ENCODE data around the gene ATG2B. TPM values are rescaled to one million over a fixed set of nuclear protein-coding genes. Genes with fewer than 3 reads are reported as not detected.

Gene ATG2B
- total RNA-seq, 4 donors from 2014 or later = 26.1 to 30.8 (median 28.2) TPM

DNA sequence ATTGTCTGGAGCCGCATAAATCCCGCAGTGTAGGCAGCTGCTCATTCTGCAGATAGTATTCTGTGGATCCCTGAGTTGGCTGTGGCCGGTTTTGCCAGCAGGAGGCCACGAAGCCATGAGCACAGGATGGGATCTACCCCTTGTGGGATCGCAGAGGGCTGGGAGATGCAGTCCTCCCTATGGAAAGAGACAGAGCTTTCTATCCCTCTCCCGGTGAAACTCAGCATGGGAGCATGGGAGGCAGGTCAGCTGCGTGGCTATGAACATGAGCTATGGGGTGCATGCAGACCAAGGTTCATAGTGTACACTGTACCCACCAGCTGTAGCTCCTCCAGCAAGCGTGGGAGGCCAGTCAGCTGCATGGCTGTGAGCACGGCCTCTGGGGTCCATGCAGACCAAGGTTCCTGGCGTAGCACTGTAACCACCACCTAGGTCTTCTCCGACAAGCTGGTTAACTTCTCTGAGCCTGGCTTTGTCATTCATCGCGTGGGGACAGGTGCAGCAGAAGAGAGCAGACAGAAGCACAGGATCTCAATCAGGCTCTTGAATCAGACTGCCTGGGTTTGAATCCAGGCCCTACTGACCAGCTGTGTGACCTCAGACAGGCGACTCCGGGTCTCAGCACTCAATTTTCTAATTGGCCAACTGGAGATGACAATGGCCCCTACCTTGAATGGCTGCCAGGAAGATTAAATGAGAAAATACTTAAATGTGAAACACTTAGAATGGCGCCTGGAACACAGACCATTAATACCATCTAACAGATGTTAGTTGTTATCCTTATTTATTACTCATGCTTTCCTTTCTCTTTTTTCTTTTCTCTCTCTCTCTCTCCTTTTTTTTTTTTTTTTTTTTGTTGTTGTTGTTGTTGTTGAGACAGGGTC, 101.1 kb downstream of the ATG2B start:
- TF ChIP-seq, protein P1, sequence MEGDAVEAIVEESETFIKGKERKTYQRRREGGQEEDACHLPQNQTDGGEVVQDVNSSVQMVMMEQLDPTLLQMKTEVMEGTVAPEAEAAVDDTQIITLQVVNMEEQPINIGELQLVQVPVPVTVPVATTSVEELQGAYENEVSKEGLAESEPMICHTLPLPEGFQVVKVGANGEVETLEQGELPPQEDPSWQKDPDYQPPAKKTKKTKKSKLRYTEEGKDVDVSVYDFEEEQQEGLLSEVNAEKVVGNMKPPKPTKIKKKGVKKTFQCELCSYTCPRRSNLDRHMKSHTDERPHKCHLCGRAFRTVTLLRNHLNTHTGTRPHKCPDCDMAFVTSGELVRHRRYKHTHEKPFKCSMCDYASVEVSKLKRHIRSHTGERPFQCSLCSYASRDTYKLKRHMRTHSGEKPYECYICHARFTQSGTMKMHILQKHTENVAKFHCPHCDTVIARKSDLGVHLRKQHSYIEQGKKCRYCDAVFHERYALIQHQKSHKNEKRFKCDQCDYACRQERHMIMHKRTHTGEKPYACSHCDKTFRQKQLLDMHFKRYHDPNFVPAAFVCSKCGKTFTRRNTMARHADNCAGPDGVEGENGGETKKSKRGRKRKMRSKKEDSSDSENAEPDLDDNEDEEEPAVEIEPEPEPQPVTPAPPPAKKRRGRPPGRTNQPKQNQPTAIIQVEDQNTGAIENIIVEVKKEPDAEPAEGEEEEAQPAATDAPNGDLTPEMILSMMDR (IDR thresholded peaks at IDR 0.05; ENCODE audit: low read depth) = no peak

DNA sequence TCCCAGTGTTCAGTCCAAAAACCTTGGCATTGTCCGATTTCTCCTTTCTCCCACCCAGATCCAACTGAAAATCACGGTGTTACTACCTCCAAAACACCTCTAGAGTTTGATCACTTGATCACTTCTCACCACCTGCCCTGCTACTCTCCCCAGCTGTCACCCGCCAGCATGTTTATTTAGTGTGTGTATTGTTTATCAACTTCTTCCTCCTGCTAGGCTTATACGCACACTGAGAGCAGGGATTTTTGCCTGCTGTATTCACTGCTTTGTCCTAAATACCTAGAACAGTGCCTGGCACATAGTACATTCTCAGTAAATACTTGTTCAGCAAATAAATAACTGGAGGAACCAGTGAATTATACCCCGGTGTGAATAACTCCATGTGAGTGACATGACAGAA, 102.1 kb downstream of the ATG2B start:
- TF ChIP-seq, protein P1 (IDR thresholded peaks at IDR 0.05; ENCODE audit: low read depth) = no peak

- TF ChIP-seq, protein P1 (IDR thresholded peaks at IDR 0.05; ENCODE audit: low read depth) = no peak
These were observed 102.8 kb downstream of the ATG2B start for GRCh38 chr14:96260341-96260821.

DNA sequence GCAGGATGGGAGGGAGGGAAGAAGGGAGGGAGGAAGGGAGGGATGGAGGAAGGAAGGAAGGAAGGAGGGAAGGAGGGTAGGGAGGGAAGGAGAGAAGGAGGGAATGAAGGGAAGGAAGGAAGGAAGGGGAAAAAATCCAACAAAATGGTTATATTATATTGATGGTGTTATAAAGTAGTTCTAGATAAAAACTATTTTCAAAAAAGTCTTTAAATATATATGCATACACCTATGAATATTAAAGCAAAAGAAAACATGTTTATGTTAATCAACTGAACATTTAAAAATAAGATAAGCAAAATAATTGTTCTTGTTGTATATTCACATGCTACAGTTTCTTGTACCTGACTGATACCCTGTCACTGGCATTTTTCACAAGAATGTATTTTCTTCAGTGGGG, 105.2 kb downstream of the ATG2B start:
- TF ChIP-seq, protein P1 (IDR thresholded peaks at IDR 0.05; ENCODE audit: low read depth) = no peak

DNA sequence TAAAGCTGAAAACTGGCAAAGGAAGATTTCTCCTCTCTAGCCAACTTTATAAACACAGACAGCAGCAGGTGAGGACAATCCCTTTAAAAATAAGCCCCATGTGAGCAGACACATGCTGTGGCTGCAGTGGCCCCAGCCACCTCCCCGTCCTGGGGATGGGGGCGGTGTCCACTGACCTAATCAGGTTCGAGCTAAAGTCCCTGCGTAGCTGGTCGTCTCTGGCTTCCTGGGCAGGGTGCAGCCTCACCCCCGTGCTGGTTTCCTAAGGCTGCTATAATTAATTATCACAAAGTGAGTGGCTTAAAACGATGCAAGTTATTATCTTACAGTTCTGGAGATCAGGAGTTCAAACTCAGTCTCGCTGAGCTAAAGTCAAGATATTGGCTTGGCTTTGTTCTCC, 106.1 kb downstream of the ATG2B start:
- TF ChIP-seq, protein P1 (IDR thresholded peaks at IDR 0.05; ENCODE audit: low read depth) = no peak

DNA sequence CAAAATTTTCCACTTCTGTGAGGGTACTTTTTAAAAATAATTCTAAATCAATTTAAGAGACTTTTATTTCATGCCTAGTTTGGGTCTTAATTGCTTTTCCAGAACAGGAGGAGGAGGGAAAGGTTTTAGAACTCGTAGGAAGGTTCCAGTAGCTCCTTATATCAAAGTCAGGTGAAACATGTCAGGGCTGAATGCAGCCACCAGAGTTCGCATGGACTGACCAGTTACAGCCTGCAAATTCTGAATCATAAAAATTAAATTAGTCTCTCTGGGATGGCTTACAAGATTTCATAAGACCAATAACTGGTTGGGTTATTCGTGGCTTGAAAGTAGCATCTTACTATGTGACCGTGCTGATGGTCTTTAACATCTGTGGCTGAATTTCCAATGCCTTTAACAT, 106.7 kb downstream of the ATG2B start:
- TF ChIP-seq, protein P1 (IDR thresholded peaks at IDR 0.05; ENCODE audit: low read depth) = no peak

GRCh38 chr14:96255501-96256366, 107.4 kb downstream of the ATG2B start, which contains the start of gene BDKRB1:
Gene BDKRB1, plus strand, starts transcription at chr14:96256210. Its CDS starts 7,473 bp downstream, at chr14:96263683.
- TF ChIP-seq, protein P1 (IDR thresholded peaks at IDR 0.05; ENCODE audit: low read depth) = no peak
